Epithelial cell of prostate (primary cell): ENCODE measurements around the gene KCNQ4.

Source experiments
- DNase-seq: peaks from one replicate; pipeline ENCODE4 v3.0.0-alpha.2; 2011; ENCODE audit warnings: low read depth, low spot score
- H3K27ac ChIP-seq: fragments of 450-650 bp; 2 replicates; pipeline ENCODE4 v1.5.1; 2017; ENCODE audit warnings: mild to moderate bottlenecking

Gene KCNQ4

DNA sequence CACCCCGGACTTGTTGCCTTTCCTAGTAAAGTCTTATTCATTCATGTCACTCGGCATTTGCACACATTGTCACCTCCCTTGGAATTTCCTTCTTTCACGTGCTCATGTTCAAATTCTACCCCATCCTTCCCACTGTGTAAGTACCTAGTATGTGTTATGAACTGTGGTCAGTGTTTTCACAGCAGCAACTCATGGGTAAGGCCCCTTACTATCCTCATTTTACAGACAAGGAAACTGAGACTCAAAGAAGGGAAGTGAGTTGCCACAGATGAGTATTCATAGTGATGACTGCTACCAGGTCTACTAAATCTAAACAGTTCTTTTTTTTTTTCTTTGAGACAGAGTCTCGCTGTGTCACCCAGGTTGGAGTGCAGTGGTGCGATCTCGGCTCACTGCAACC is 68.1 kb downstream of the KCNQ4 start:
- no peak overlapping the region for H3K27ac ChIP-seq
- DNase-seq = no peak

DNA sequence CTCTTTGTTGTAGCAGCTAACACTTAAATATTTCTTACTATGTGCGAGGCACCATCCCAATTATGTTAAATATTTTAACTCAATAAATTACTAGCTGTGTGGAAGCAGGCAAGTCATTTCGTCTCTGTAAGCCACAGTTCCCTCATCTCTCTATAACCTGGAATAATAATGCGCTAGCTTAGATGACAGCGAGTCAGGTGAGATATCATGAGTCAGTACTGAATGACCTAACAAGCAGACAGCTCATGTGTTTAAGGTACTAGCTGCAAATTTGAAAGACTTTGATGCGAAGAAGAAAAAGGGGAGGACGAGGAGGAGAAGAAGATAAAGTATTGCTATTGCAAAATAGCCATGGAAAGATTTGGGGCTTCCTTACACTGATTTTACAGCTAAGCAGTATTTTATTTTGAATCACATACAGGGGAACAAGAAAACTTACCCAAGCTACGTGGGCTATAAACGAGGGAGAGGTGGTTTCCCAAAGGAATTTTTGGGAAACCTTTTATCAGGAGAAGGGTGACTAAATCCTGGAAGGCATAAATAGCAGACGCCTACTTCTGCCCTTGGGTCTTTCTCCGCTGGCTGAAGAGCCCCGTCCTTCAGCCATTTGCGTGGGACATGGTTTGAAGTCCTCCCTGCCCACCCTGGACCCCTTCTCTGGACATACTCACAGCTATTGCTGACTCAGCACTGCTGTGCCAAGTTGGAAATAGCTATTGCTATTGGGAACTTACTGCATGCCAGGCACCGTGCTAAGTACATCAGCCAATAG is 69.7 kb downstream of the KCNQ4 start:
- no peak for DNase-seq
- no peak overlapping the region for H3K27ac ChIP-seq

DNA sequence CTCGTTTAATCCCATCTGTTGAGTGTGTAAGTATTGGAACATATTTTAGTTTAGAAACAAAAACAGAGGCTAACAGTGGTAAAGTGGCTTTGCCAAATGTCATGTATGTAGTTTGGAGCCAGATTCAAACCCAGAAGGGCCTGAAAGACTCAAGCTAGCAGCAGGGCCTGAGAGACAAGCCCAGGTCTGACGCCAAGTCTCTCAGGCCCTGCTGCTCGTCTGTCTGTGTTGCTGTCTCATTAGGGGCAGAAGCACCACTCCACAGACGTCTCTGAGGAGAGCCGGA is 70.2 kb downstream of the KCNQ4 start:
- no peak for DNase-seq
- no peak overlapping the region for H3K27ac ChIP-seq

DNA sequence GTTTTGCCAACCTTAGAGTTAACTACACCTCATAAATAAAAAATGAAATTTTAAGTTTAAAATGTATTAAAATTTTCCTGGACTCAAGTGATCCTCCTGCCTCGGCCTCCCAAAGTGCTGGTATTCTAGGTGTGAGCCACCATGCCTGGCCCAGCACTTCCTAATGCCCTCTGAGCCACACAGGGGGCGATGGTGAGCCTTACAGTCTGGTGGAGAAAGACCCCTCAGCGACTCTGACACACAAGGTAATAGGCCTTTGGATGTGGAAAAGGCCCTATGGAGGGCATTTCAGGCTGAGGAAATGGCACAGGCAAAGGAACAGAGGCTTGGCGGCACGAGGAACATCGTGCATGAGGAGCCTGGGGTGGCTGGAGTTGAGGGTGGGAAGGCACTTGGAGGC is 71.9 kb downstream of the KCNQ4 start:
- no peak overlapping the region for H3K27ac ChIP-seq
- DNase-seq = no peak

GRCh38 chr1:40856116-40856515 is 72.5 kb downstream of the KCNQ4 start:
- no peak overlapping the region for H3K27ac ChIP-seq
- no peak for DNase-seq

DNA sequence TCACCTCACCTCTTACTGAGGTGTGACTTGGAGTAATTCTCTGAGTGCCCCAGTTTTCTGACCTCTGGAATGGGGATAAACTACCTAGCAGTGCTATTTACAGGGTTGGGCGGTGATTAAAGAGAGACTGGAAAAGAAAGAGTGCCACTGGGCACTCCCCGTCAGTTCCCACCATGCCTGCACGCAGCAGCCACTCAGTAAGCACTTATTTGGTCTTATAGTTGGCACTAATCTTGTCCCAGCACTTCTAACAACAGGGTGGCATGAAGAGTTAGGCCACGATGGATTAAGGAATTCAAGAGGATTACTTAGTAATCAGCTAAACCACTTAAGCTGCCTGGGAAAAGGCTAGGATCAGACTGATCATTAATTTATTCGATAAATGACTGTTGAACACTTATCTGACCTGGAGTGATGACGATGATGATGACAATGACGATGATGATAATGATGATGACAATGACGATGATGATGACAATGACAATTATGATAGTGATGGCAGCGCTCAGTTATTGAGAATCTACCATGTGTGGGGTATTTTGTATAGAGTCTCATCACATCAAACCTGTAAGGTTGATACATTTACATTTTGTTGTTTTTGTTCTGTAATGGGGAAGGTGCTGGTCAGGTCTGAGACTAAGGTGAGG is 73.2 kb downstream of the KCNQ4 start:
- no peak overlapping the region for H3K27ac ChIP-seq
- no peak for DNase-seq

DNA sequence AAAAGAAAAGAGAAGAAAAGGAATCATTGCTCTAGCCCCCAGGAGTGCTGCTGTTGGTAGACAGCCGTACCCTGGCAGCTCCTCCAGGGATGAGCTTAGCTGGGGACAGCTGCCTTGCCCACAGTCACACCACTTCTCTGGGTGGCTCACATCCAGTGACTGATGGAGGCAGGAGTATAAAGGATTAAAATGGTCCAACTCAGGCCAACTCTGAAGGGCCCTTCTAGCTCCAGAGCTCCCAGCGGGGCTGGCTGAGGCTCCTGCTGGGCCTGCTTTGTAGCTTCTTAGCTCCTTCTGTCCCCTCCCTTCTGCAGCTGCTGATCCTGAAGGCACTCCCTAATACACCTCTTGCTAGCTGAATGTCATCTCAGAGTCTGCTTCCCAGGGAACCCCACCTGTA is 74.2 kb downstream of the KCNQ4 start:
- no peak overlapping the region for H3K27ac ChIP-seq
- DNase-seq = no peak

- H3K27ac ChIP-seq = no peak overlapping the region
- no peak for DNase-seq
Measured at GRCh38 chr1:40858856-40859416, 75.3 kb downstream of the KCNQ4 start.

DNA sequence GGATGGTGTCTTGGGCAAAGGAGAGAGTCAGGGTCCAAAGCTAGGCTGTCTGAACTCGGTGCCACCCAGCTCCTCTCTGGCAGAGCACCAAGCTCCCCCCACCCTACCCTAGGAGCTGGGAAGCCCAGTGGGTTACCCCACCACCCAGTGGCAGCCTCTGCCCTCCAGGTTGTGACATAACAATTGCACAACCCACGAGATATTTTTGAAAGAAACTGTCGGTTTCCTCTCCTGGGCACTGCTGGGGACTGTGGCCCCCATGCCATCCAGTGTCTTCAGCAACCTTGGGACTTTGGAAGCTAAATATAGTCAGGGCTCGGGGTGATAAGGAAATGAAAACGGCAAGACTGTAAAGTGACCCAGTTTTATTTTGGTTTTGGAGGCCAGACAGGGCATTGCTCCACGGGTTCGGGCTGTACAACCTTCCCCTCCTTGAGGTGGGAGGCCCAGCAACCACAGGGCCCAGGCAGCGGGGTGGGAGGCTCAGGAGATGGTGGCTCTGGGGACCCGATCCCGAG is 77.2 kb downstream of the KCNQ4 start:
- DNase-seq = no peak
- peak overlapping the region; percentile 77 for H3K27ac ChIP-seq

- H3K27ac ChIP-seq = peak overlapping the region; percentile 77
- DNase-seq = no peak
Measured at GRCh38 chr1:40861224-40862003, 77.8 kb downstream of the KCNQ4 start.

- DNase-seq = no peak
- peak within 1 kb of the TSS; percentile 77 for H3K27ac ChIP-seq
Measured at GRCh38 chr1:40862008-40862863, 78.6 kb downstream of the KCNQ4 start, which contains the start of gene CITED4. Gene CITED4, minus strand, starts transcription at chr1:40862363. Its CDS starts 236 bp downstream, at chr1:40862127.

GRCh38 chr1:40868051-40868723 is 84.6 kb downstream of the KCNQ4 start:
- DNase-seq = peak; percentile 79
- H3K27ac ChIP-seq = peak overlapping the region; percentile 65

GRCh38 chr1:40870135-40870728 is 86.6 kb downstream of the KCNQ4 start:
- peak overlapping the region; percentile 61 for H3K27ac ChIP-seq
- DNase-seq = no peak

DNA sequence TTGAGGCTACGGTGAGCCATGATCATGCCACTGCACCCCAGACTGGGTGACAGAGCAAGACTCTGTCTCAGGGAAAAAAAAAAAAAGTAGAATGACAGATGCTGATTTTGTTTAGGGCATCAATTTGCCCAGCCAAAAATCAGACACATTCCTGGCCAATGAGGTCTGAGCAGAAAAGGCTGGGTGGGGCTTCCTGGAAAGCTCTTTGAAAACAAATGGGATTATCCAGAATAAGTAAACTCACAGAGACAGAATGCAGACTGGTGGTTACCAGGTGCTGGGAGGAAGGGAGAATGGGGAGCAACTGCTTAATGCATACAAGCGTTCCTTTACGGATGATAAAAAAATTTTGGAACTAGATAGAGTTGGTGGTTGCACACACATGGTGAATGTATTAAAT is 88.7 kb downstream of the KCNQ4 start:
- H3K27ac ChIP-seq = no peak overlapping the region
- no peak for DNase-seq

DNA sequence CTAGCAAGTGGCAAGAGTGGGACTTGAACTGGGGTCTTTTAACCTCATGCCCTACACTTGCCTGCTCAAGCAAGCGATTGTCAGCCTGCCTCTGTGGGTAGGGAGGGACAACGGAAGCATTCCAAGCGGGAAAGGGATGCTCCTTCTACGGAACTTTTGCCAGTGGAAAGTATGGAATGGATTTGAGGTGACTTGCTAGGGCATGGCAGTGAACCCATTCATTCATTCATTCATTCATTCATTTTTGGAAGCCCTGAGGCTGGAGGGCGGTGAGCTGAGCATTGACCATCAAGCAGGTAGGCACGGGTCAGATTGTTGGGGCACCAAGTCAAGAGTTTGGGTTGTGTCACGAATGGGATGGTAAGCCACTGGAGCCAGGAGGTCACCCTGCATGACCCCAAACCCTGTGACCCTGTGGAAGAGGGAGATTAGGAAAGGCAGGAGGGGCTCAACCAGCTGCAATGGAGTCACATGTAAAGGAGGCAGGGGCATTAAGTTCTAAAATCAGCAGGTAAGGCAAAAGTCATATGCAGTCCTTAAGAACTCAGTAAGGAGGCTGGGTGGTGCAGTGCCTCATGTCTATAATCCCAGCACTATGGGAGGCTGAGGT is 90.4 kb downstream of the KCNQ4 start:
- DNase-seq = no peak
- no peak overlapping the region for H3K27ac ChIP-seq

GRCh38 chr1:40876436-40876761 is 92.8 kb downstream of the KCNQ4 start:
- H3K27ac ChIP-seq = peak overlapping the region; percentile 90
- DNase-seq = no peak

DNA sequence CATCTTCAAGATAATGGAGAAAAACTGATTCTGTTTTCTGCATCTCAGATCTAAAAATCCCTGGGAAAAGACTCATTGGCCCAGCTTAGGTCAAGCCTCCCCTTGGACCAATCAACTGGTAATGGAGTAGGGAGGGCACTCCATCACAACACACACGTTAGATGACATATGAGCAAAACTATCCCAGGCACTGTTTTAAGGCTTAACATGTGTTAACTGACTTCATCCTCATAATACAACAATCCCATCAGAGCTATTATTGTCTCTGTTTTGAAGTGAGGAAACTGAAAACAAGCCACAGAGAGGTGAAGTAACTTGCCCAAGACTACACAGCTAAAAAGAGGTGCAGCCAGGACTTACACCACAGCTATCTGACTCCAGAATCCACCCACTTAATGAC is 93.3 kb downstream of the KCNQ4 start:
- no peak for DNase-seq
- H3K27ac ChIP-seq = peak overlapping the region; percentile 90

DNA sequence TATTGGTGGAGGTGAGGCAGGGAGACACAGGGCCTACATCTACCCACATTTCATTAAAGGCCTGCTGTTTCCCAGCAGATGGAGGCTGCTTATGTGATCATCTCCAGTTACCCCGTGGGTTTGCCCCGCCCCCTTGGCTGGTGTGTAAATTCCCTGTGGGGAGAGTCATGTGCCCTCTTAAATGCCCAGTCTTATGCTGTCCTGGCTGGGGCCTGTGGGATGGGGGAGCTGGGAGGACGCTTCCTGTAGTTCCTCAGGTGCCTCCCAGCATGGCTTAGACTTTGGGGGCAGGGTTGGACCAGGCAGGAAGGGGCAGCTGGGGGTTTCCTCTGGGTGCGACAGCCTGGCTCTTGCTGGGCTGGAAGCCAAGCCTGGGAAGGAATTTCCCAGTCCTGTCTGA is 94.1 kb downstream of the KCNQ4 start:
- peak overlapping the region; percentile 90 for H3K27ac ChIP-seq
- DNase-seq = no peak

DNA sequence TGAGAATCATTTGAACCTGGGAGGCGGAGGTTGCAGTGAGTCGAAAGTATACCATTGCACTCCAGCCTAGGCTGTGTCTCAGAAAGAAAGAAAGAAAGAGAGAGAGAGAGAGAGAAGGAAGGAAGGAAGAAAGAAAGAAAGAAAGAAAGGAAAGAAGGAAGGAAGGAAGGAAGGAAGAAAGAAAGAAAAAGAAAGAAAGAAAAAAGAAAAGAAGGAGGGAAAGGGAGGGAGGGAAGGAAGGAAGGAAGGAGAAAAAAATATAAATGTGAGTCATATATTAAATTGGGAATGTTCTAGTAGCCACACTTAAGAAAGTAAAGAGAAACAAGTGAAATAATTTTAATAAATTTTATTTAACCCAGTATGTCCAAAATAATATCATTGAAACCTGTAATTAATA is 95.3 kb downstream of the KCNQ4 start:
- H3K27ac ChIP-seq = peak overlapping the region; percentile 90

More for the DNA sequence above, 95.3 kb downstream of the KCNQ4 start:
- DNase-seq = no peak
